Activated CD4-positive, CD25-positive, alpha-beta regulatory T cell treated with anti-CD3 and anti-CD28 coated beads, Interleukin-2, amount 50 U/mL, for 72 hours (primary cell): ENCODE measurements around the gene KCNT1.

Experiments used
- DNase-seq: peaks from one replicate; pipeline ENCODE4 v3.0.0; 2021

The KCNT1 gene

DNA sequence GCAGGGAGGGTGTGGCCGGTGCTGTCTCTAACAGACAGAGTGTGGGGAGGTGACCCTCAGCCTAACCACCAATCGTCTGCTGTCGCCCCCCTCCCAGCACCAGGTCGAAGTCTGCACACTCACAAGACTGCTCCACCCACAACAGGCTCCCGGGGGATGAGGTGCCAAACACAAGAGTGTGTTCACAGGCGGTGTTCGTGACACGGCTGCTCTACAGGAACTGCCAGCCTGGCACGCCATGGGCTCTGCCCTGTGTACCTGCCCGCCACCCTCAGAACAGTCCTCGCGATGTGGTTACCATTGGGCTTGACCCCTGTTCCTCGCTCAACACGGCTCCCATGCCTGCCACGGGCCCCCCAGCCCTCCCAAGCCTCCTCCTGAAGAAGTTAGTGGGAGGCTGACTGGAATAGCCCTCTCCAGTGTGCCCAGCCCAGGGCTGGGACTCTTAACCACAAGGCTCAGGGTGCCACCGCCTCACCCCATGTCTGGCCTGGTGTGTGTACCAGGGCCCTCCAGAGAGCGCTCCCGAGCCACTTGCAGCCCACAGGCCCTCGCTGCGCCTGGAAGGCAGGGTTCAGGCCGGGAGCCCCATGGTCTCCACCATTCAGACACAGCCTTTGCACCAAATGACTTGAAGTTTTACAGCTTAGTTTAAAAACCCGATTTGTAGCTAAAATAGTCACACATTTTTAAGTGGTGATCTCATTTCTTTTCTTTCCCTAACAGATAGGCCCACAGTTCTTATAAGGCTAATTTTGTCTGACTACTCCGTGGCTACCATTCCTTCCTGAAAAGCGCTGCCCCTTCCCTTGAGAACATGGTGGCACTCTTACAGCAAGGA is 102.8 kb downstream of the KCNT1 start:
- DNase-seq: no peak

DNA sequence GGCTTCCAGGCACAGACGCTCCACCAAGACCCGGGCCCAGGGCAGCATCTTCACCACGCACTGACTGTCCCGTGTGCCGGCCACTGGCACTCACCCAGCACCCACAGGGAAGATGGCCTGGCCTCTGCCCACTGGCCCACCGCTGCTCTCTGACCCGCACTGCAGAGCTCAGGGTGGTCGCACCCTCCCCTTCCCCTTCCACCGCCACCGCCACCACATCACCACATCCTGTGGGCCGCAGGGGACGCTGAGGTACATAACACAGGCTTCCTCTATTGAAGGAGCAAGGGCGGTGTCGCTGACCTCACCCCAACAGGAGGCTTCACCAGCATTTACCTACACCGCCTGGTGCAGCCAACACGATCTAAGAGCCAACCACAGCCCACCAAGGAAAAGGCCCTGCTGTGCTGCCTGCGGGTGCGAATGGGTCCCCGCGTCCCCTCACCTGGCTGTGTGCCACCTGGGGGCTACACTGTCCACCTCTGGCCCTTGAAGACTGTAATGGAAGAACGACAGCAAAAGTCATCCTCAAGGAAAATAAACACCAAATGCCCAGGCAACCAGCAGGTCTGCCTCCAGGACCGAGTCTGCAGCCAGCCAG is 103.5 kb downstream of the KCNT1 start:
- no peak for DNase-seq

DNA sequence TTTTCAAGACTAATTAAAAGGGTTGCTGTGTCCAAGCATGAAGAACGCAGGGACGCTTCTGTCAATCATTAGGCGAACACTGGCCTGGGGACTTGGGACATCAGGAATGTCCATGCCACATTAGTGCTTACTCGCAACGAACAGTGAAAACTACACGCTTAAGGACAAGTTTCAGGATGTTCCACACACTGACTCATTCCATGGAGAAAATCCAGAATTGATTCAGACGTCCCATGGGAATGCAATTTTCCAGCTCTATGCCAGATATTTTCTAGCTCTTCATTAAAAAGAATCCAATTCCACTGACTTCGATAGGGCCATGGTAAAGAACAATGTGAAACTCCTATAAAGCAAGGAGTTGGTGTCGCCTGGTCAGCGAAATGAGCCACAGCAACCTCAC is 107.2 kb downstream of the KCNT1 start:
- DNase-seq: no peak

DNA sequence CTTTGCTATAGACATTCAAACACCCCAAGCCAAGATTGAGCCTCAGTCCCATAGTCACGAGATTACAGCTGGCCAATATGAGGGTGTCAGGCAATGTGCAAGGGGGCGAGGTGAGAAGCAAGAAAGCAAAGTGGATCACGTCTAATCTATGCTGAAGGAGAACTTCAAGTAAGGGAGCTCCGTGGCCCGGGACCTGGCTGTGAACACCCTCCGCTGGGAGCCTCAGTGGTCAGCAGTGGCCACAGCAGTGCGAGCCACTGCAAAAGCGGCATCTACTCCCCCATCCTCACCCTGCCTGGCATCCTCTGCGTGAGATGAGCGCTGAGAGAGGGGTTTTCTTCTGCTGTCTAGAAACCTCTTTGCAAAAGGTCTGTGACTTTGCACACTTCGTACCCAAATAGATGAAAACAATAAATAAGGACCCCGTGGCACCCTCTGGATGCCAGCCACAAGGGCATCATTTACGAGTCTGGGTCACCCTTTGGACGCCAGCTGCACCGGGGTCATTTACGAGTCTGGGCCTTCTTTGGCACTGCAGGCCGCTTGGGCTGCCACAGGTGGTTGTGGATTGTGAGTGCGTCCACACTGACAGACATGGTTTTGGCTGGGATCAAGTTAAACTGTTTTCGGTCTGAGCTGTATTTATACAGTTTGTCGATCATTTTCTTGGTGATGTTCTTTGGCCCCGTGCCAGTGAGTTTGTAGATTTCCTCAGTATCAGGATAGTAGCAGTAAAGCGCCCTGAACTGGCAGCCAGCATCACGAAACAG is 109.0 kb downstream of the KCNT1 start:
- DNase-seq: no peak

DNA sequence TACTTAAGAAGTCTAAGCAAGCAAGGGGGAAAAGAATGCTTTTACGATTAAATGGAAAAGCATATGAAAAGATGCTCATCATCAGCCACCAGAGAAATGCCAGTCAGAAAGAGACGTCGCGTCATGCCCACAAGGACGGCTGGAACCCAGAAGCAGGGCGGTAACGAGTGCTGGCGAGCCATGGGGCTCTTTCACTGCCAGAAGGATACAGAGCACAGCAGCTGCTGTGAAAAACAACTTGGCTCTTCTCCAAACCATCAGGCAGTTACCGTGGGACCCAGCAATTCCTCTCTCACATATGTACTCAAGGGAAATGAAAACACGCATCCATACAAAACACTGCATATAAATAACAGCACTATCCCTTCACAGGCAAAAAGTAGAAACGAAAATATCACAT is 109.8 kb downstream of the KCNT1 start:
- DNase-seq: no peak

DNA sequence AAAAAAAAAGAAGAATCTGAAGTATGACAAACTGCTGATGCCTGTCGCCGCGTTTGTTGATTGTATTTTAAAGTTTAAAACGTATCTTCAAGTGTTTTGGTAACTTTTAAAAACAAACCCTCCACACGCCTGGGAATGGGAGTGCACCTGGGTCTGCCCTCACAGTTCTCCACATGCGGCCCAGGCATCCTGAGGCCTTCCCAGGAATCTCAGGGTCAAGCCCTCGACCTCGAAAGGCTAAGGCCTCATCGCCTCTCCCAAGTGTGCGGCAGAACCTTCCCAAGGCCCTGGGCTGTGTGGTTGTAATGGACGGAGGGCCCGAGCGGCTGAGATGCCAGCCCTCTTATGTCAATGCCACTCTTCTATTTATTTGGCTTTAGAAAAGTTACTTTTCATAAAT is 111.0 kb downstream of the KCNT1 start:
- no peak for DNase-seq

DNA sequence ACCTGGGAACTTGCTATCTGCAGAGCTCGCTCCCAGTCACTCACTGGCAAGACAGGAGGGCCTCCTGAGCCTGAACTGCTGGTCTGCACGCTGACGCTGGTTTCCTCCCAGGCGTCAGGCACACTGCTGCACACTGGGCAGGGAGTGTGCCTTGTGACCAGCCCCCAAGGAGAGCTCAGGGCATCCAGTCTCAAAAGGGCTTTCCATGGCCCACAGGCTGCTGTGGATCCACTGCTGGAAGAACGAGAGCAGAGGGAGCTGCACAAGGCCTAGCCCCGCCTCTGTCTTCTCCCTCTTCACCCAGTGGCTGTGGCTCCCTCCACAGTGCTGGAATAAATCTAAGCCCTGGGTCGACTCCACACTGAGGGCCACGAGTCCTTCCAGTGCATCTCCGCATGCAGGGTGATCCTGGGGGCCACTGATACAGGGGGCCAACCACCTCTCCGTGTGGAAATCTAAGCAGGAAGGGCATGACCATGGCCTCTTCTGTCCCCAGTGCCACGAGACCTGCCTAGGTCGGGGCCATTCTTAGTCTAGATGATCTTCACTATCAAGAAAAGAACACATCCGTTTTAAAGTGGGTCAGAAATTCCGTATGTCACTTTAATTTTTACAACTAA is 111.8 kb downstream of the KCNT1 start:
- no peak for DNase-seq

DNA sequence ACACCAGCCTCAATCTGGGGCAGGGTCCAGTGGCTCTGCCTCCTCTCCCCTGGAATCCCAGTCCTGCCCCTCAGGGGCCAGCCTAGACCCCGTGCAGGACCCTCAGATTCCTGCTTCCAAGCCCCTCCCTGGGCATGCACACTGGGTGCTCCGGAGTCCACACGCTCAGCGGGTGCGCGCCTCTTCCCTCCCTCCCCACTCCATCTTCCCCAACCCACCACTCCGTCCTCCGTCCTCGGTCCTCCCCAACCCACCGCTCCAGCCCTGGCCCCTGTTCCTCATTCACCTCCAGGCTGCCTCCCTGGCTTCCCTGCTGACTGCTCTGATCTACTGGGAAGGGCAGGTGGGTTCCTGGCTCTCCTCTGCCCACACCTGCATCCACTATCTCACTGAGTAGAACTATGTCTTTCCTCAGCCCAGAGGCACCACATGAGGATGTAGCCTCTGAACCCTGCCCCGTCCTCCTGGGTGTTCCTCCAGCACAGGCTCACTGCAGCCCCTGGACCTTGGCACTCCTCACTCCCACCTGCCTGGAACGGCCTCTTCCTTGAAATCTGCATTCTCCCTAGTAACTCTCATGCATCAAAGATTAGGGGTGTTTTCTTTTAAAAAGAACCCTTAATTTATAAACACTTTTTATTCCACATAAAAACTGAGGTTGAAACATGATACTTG is 112.6 kb downstream of the KCNT1 start:
- no peak for DNase-seq

DNA sequence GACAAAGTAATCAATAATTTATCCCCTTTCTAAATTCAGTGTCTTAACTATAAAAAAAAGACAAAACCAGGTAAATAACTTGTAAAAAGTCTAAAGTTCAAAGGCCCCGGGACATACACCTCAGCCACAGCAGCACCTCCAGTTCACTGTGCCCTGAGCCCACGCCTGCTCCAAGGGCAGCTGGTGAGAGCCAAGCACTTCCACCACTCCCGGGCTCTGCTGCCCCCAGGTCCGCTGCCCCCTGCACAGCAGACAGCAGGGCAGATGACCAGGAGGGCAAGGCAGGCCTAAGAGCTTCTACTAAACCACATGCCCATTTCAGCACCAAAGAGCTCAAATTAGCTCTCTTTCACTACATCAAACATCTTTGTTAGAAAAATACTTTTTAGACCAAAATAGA is 113.4 kb downstream of the KCNT1 start:
- DNase-seq: no peak

DNA sequence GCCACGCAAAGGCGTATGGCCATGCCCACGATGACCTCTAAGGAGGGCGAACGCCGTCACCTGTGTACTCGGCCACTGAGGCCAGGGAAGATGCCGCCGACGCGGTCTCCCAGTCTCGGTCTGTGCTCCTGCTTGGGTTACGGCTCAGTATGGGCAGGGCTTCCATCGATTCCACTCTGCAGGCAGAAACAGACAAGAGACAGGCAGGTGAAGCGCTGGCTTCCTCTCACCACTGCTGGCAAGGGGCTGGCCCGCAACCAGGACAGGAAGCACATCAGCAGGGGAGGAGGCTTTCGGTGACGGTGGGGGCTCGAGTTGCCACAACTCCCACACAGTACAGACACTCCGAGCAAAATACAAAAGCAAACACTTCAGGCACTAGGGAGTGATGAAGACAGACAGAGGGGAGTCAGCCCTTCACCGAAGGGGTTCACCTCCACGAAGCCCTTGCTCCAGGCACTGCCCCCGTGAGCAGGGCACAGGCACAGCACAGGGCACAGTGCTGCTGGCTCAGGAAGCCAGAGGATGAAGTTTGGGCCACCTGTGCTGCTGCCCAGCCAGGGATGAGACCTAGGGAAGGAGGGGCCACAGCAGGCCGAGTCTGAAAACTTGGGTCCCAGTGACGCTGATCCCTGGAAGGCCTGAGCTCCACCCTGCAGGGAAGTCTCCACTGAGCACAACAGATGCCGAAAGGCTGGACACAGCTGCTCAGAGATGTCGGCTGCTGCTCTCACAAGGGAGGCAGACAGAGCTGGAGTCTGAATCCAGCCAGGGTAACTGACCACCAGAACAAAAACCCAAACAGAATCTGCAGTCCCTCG is 114.1 kb downstream of the KCNT1 start:
- DNase-seq: no peak

DNA sequence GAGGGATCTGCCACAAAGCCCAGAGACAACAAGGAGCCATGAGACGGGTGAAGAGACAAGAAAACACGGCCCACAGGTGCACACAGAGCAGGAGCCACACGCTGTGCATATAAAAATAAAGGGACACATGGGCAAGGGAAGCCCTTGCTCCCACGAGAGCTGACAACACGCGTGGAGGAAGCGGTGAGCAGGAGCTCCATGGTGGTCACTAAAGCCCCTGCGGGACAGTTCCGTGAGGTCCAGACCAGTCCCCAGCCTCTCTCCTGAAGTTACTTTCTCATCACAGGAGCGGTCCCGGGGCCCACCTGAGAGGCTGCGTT is 114.6 kb downstream of the KCNT1 start:
- no peak for DNase-seq

DNA sequence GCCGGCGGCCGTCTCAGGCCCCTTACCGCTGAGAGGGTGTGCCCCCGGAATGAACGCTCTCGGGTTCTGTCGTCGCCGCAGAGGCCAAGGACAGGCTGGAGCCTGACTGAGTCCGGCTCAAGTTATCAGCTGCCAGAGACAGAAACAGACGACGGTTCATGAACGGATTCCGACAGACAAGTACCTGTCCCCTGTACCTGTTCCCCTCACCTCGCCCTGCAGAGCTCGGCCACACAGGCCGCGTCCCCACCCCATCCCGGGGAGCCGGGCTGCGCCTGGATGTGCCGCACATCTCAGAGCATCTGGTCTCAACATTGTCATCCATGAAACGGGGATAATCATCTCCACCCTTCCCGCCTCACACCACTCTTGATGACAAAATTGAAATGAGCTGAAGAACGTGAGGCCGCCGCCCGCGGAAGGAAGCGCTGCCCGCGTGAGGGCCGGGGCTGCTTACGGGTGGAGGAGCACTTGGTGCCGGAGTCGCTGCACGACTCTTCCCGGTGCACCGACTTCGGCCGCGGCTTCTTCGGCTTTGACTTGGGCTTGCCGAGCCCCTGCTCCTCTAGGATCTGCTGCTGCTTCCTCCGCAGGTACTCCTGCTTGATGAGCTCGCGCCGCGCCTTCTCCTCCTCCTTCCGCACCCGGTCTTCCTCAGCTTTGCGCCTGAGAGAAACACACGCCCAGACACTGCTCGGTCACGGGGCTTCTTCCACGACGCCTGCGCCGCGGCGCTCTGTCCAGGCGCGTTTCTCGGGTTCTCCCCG is 116.1 kb downstream of the KCNT1 start:
- no peak for DNase-seq

DNA sequence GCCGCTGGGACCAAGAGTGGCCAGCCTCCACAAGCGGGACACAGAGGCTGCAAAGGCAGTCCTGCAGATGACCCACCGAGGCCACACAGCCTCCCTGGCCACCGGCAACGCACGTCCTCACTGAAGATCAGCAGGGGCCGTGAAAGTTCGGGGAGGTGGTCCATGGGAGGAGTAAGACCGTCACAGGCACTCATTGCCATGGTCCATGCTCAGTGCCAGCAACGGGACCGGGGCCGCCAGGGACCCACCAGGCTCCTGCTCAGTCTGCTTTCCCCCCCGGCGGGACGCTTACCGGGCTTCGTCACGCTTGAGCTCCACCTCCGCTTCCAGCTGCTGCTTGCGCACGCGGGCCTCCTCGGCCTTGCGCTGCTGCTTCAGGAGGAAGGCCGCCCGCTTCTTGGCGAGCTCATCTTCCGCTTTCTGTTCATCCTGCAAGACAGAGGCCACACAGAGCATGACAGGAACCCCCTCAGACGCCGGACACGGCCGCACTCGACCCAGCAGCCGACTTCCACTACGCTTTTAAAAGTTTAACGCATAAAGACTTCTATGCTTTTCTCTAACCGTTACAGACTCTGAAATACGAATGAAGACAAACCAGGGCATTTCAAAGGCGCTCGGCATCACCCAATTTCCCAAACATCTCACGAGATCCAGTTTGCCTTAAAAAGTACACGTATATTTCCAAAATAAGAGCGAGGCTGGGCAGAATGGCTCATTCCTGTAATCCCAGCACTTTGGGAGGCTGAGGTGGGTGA is 116.9 kb downstream of the KCNT1 start:
- DNase-seq: no peak

DNA sequence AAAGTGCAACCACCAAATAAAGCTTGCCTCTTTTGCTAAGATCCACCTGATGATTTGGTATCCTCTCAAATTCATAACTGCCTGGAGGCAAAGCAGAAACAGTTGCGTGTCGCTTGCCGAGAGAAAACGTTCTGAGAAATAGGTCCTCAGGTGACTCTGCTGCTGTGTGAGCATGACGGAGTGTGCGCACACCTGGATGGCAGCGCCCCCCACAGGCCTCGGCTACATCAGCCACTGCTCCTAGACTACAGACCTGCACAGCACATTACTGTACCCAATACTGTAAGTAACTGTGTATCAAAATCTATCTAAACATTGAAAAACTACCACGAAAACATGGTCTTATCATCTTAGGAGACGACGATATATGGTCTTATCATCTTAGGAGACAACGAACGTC is 117.9 kb downstream of the KCNT1 start:
- DNase-seq: no peak

DNA sequence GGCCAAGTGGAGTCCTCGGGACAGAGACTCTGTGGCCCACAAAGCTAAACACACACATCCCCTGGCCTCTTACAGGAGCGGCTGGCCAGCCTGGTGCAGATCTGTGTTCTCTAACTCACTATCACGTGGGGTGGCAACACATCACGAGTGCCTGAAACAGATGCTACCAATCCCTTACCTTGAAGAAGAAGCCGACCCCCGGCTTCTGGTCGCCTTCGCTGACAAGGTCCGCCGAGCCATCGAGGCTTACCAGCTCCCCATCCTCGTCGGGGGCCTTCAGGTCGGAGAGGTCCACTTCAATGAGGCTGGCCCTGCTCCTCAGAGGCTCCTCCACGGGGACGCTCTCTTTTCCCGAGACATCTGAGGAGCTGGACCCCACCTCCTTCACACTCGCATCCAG is 118.7 kb downstream of the KCNT1 start:
- no peak for DNase-seq

DNA sequence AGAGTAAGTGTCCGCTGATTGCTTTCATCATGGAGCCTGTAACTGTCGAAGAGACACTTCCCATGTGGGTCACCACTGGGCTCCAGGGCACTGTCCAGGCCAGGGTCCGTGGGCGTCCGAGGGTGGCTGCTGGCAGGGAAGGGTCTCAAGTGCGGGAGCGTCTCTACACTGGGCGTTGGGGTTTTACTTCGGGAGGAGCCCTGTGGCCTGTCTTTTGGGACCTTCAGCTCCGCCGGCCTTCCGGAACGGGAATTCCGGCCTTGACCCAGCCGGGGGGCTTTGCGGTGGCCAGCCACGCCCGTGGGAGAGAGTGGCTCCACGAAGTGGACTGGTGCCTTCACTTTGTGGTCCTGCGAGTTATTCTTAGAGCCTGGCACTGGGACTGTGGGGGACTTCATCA is 119.1 kb downstream of the KCNT1 start:
- DNase-seq: no peak

DNA sequence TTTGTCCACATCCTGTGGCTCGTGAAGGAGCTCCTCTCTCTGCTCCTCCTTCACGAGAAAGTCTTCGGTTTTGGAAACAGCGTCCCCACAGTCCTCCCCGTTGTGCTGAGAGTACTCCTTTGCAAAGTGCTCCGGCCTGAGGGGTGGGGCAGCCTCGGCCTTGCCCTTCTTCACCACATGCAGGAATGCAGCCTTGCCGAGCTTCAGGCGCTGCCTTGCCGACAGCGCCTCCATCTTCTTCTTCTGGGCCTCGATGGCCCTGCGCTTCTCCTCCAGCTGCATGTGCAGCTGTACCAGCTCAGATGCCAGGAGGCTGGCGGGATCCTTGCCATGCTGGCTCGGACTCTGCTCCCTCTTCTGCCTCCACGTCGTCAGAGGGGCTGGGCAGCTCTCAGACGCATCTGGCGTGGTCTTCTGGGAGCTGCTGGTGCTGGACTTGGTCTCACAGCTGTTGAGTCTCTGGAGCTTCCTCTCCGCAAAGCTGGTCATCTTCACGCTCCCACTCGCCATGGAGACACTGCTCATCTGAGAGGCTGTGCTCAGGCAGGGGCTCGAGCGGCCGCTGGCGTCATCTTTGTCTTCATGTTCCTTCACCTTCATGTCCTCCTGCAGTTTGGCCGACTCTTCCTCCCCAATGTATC is 119.9 kb downstream of the KCNT1 start:
- DNase-seq: no peak

DNA sequence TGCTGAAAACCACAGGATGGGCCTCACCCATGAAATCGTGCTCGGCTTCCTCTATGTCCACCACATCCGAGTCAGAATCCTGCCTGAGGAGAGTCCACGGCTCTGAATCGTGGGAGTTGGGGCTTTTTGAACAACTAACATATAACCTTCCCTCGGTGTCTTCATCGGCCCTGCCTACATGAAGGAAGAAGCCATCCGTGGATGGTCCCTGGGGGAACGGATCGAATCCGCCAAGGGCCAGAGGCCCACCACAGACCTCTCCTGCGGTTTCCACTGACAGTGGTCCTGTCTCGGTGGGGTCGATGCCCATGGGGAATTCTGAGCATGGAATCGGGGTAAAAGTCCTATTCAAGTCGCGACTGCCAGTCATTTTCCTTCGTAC is 120.4 kb downstream of the KCNT1 start:
- DNase-seq: no peak

DNA sequence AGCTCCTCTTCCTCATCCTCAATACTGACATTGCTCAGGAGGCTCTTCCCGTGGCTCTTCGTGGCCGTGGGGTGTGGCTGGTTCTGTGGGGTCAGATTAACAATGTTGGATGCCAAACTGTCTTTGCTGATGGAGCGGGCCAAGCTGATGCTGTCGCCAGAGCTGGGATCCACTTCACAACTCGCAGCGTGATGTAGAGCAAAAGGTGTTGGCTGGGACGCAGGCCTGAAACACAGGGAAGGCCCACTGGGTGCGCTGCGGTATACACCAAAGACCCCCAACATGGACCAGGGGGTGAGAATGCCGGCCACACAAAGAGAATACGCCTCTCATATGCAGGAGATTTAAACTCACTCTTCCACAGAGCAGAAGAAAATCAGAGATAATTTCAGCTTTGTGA is 121.1 kb downstream of the KCNT1 start:
- no peak for DNase-seq
